ENCODE results near the gene TSPAN7. TPM values are rescaled to one million over a fixed set of nuclear protein-coding genes. Genes with fewer than 3 reads are reported as not detected.
A peak's percentile ranks its signal among the peaks of the same experiment; 100 is the strongest.

Gene TSPAN7
- total and polyA plus RNA-seq, 2 of the 8 experiments (the other 6 are each of a cell fraction or from before 2014, with no cell fraction given) = 32.1 to 37.7 TPM

DNA sequence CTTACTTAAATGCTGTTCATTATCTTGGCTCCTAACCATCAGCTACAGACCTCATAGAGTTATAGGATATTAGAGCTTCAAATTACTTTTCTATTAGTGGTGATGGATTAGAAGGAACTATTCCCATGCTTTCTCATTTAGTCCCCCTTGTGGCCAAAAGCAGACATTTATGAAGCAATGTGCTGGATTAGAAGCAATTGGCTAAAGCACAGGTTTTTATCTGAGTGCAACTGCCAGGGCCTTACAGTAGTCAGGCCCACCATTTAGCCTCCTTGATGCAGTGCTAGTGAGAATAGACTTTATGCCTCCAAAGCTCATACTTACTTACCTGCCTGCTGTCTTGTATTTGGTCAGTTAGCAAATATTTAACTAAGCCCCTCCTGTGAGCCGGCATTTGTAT, 93.0 kb downstream of the TSPAN7 start:
- no peak overlapping the region for H2AK5ac ChIP-seq (ENCODE audit: low read depth, low read length)
- no peak overlapping the region for H3K14ac ChIP-seq (ENCODE audit: insufficient read length)
- H3K4me2 ChIP-seq (ENCODE audit: insufficient read depth in 1 of 2, low read depth in 2 of 2, low read length in 2 of 2) = no peak overlapping the region
- H3K79me2 ChIP-seq (ENCODE audit: control insufficient read depth in 1 of 2, insufficient read depth in 2 of 2, low read length in 2 of 2) = no peaks in the 10 kb centered on the region
- no peak overlapping the region for H2BK12ac ChIP-seq (ENCODE audit: low read depth, low read length)
- no peak overlapping the region for H3K27ac ChIP-seq (ENCODE audit: low read depth, low read length)
- TF ChIP-seq SP2 (IDR thresholded peaks at IDR 0.05; ENCODE audit: low read length) (no peak), RAD21 (IDR thresholded peaks at IDR 0.05 in 1 of 2, conservative IDR thresholded peaks at IDR 0.05 in 1 of 2; ENCODE audit: low read depth in 2 of 2, low read length in 2 of 2) (peak; percentile 37 to 45; a peak in 3 of 4 replicates), EZH2 (IDR thresholded peaks at IDR 0.05; ENCODE audit: low read depth, low read length, severe bottlenecking) (no peak)
- TF ChIP-seq, protein P1, sequence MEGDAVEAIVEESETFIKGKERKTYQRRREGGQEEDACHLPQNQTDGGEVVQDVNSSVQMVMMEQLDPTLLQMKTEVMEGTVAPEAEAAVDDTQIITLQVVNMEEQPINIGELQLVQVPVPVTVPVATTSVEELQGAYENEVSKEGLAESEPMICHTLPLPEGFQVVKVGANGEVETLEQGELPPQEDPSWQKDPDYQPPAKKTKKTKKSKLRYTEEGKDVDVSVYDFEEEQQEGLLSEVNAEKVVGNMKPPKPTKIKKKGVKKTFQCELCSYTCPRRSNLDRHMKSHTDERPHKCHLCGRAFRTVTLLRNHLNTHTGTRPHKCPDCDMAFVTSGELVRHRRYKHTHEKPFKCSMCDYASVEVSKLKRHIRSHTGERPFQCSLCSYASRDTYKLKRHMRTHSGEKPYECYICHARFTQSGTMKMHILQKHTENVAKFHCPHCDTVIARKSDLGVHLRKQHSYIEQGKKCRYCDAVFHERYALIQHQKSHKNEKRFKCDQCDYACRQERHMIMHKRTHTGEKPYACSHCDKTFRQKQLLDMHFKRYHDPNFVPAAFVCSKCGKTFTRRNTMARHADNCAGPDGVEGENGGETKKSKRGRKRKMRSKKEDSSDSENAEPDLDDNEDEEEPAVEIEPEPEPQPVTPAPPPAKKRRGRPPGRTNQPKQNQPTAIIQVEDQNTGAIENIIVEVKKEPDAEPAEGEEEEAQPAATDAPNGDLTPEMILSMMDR (IDR thresholded peaks at IDR 0.05; ENCODE audit: control extremely low read depth in 1 of 3, insufficient read depth in 1 of 3, low read depth in 1 of 3, low read length in 3 of 3) = peak in 2 of 3 experiments; percentile 27 to 48; a peak in 2 of 4 replicates
- H3K79me1 ChIP-seq (ENCODE audit: low read depth, low read length) = no peaks in the 10 kb centered on the region
- H4K8ac ChIP-seq (ENCODE audit: extremely low read depth, insufficient read depth, low read length) = no peak overlapping the region
- no peak overlapping the region for H3K9ac ChIP-seq (replicated peaks in 1 of 4; ENCODE audit: extremely low read depth in 1 of 4, low read depth in 3 of 4, low read length in 3 of 4)
- no peak overlapping the region for H3K4ac ChIP-seq (replicated peaks; ENCODE audit: insufficient read length, low read depth, low read length)
- no peaks in the 10 kb centered on the region for H3K9me3 ChIP-seq (ENCODE audit: insufficient read depth in 2 of 2, low read depth in 1 of 2, low read length in 1 of 2)
- H3K4me1 ChIP-seq (replicated peaks in 1 of 4; ENCODE audit: control insufficient read depth in 3 of 4, insufficient read depth in 4 of 4, low read length in 3 of 4) = no peaks in the 10 kb centered on the region
- H2BK15ac ChIP-seq (ENCODE audit: low read length) = no peak overlapping the region
- no peak overlapping the region for H2BK20ac ChIP-seq (ENCODE audit: low read length)
- FAIRE-seq (peak; percentile 91), DNase-seq (ENCODE audit: low read depth in 1 of 2, low spot score in 2 of 2) (no peak)
- H3K4me3 ChIP-seq (ENCODE audit: extremely low read depth in 1 of 4, insufficient read depth in 2 of 4, low read depth in 3 of 4, low read length in 4 of 4) = no peak overlapping the region
- H4K91ac ChIP-seq (replicated peaks; ENCODE audit: insufficient read length, low read length) = no peak overlapping the region
- no peaks in the 10 kb centered on the region for H3K36me3 ChIP-seq (ENCODE audit: control insufficient read depth in 2 of 4, insufficient read depth in 4 of 4, low read length in 3 of 4)
- no peaks in the 10 kb centered on the region for H3K23me2 ChIP-seq (ENCODE audit: low read depth, low read length)
- no peak overlapping the region for H2BK5ac ChIP-seq (ENCODE audit: low read depth, low read length)
- CTCF ChIA-PET (ENCODE audit: partially characterized antibody) = interaction anchor here (1.2 to 1.6 kb wide), 4 partner anchors 9 to 72 kb away, joined by 3 read pairs; no protein-coding TSS in a partner anchor
- H2AFZ ChIP-seq (ENCODE audit: low read length) = no peak overlapping the region
- WGBS, 2 experiments (ENCODE audit: extremely low coverage in 1 of 2, insufficient coverage in 1 of 2, insufficient read length in 1 of 2, insufficient replicate concordance in 2 of 2, low coverage in 1 of 2, low lambda C conversion rate in 2 of 2, missing lambda C conversion rate in 1 of 2) = 89% methylated on average over 1 of the region's 1 CpG; no CpG with 5 or more reads in 1 of the 2 experiments
- H3K56ac ChIP-seq (replicated peaks; ENCODE audit: insufficient read length, low read depth, low read length) = no peak overlapping the region
- no peaks in the 10 kb centered on the region for H4K20me1 ChIP-seq (replicated peaks in 1 of 2; ENCODE audit: control insufficient read depth in 1 of 2, insufficient read depth in 2 of 2, low read length in 2 of 2)
- H3K18ac ChIP-seq (ENCODE audit: extremely low read depth, low read length) = no peak overlapping the region
- H3K23ac ChIP-seq (ENCODE audit: insufficient read length) = no peak overlapping the region
- no peaks in the 10 kb centered on the region for H3K27me3 ChIP-seq (replicated peaks in 1 of 4; ENCODE audit: control insufficient read depth in 3 of 4, extremely low read depth in 1 of 4, insufficient read depth in 3 of 4, low read length in 3 of 4)
- no peak overlapping the region for H2BK120ac ChIP-seq (replicated peaks; ENCODE audit: low read depth, low read length)
- POLR2A ChIA-PET (ENCODE audit: partially characterized antibody) = no interaction called here
- no peak overlapping the region for H4K5ac ChIP-seq (ENCODE audit: insufficient read length, low read depth, low read length)

All from H1 (cell line).